KMS-11 (cell line): ENCODE measurements around the gene TET2.

Experiments used
- H2AFZ ChIP-seq: fragments of 200-600 bp; sonication (generic); 2 replicates; pipeline ENCODE4 v1.6.1; 2016; ENCODE audit warnings: antibody characterized with exemption, mixed run types, low read depth
- H3K27ac ChIP-seq: fragments of 200-600 bp; sonication (generic); 2 replicates; pipeline ENCODE4 v1.6.1; 2016; ENCODE audit warnings: mild to moderate bottlenecking, mixed run types
- H3K27me3 ChIP-seq: fragments of 200-600 bp; sonication (generic); 2 replicates; pipeline ENCODE4 v1.6.1; 2017; ENCODE audit warnings: mild to moderate bottlenecking, low read depth, mixed run types, moderate library complexity; ENCODE audit not compliant: insufficient read depth
- H3K36me3 ChIP-seq: fragments of 200-600 bp; sonication (generic); 2 replicates; pipeline ENCODE4 v1.6.1; 2017; ENCODE audit warnings: mild to moderate bottlenecking, mixed run types; ENCODE audit not compliant: insufficient read depth
- H3K4me1 ChIP-seq: fragments of 200-600 bp; sonication (generic); 2 replicates; pipeline ENCODE4 v1.6.1; 2016; ENCODE audit warnings: mild to moderate bottlenecking, low read depth, mixed run types; ENCODE audit not compliant: poor library complexity, severe bottlenecking
- H3K4me2 ChIP-seq: fragments of 200-600 bp; sonication (generic); 2 replicates; pipeline ENCODE4 v1.7.0; 2016; ENCODE audit warnings: mild to moderate bottlenecking, mixed run types
- H3K4me3 ChIP-seq: fragments of 200-600 bp; sonication (generic); IDR thresholded peaks from 2 replicates; pipeline ENCODE4 v1.6.1; 2017; ENCODE audit warnings: low read depth, low read length, mixed read lengths; ENCODE audit not compliant: insufficient read depth
- H3K79me2 ChIP-seq: fragments of 200-600 bp; sonication (generic); 2 replicates; pipeline ENCODE4 v1.6.1; 2016; ENCODE audit warnings: low read depth, mixed run types; ENCODE audit not compliant: insufficient read depth
- H3K9ac ChIP-seq: fragments of 200-600 bp; sonication (generic); 2 replicates; pipeline ENCODE4 v1.6.1; 2016; ENCODE audit warnings: mild to moderate bottlenecking, mixed run types
- H4K20me1 ChIP-seq: fragments of 200-600 bp; sonication (generic); 2 replicates; pipeline ENCODE4 v1.6.1; 2016; ENCODE audit warnings: mild to moderate bottlenecking, mixed run types; ENCODE audit not compliant: insufficient read depth
- TF ChIP-seq, protein P1 (sequence below): fragments of 200-600 bp; sonication (generic); conservative IDR thresholded peaks from 2 replicates; pipeline ENCODE4 v1.6.1; 2017; ENCODE audit warnings: low read depth, mild to moderate bottlenecking, antibody characterized with exemption, low read length, moderate library complexity, mixed read lengths

TET2 gene

DNA sequence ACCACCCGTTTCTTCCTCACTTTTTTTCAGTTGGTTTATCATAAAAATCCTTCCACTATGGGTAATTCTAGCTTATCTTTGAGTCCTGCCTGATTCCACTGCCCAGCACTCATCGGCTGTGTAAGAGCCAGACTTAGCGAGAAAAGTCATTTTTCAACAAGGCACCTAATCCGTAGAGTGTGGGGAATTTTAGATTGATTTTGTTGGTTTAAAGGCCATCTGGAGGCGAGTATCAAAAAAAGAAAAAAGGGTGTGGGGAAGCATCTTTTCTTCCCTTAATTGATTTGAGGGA lies 134.4 kb downstream of the TET2 start:
- Histone ChIP-seq H3K4me3 (no peak overlapping the region), H2AFZ (no peak overlapping the region), H4K20me1 (no peaks in the 10 kb centered on the region), H3K27ac (no peak overlapping the region), H3K27me3 (no peaks in the 10 kb centered on the region), H3K9ac (no peak overlapping the region), H3K4me1 (no peaks in the 10 kb centered on the region), H3K79me2 (no peaks in the 10 kb centered on the region), H3K4me2 (no peak overlapping the region), H3K36me3 (no peaks in the 10 kb centered on the region)
- TF ChIP-seq, protein P1, sequence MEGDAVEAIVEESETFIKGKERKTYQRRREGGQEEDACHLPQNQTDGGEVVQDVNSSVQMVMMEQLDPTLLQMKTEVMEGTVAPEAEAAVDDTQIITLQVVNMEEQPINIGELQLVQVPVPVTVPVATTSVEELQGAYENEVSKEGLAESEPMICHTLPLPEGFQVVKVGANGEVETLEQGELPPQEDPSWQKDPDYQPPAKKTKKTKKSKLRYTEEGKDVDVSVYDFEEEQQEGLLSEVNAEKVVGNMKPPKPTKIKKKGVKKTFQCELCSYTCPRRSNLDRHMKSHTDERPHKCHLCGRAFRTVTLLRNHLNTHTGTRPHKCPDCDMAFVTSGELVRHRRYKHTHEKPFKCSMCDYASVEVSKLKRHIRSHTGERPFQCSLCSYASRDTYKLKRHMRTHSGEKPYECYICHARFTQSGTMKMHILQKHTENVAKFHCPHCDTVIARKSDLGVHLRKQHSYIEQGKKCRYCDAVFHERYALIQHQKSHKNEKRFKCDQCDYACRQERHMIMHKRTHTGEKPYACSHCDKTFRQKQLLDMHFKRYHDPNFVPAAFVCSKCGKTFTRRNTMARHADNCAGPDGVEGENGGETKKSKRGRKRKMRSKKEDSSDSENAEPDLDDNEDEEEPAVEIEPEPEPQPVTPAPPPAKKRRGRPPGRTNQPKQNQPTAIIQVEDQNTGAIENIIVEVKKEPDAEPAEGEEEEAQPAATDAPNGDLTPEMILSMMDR, result no peak

DNA sequence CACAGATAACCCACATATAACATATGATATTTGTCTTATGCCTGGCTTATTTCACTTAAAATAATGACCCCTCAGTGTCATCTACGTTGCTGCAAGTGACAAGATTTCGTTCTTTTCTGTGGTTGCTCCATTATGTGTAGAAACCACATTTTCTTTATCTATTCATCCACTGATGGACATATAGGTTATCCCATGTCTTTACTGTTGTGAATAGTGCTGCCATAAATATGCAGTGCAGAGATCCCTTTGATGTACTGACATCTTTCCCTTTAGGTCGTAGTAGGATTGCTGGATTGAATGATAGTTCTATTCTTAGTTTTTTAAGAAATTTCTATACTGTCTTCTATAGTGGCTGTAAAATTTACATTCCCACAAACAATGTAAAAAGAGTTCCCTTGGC lies 135.8 kb downstream of the TET2 start:
- Histone ChIP-seq H3K36me3 (no peaks in the 10 kb centered on the region), H3K4me1 (peaks cover 5% of the 10 kb centered on the region), H3K27me3 (no peaks in the 10 kb centered on the region), H3K9ac (no peak overlapping the region), H3K4me2 (no peak overlapping the region), H4K20me1 (no peaks in the 10 kb centered on the region), H2AFZ (no peak overlapping the region), H3K27ac (no peak overlapping the region), H3K79me2 (no peaks in the 10 kb centered on the region), H3K4me3 (no peak overlapping the region)
- TF ChIP-seq, protein P1, result no peak

GRCh38 chr4:105283501-105283900 lies 136.8 kb downstream of the TET2 start:
- H3K27ac ChIP-seq, result no peak overlapping the region
- no peak overlapping the region for H2AFZ ChIP-seq
- TF ChIP-seq, protein P1, result no peak
- no peak overlapping the region for H3K9ac ChIP-seq
- H3K79me2 ChIP-seq, result no peaks in the 10 kb centered on the region
- no peaks in the 10 kb centered on the region for H3K36me3 ChIP-seq
- H4K20me1 ChIP-seq, result no peaks in the 10 kb centered on the region
- peaks cover 5% of the 10 kb centered on the region for H3K4me1 ChIP-seq
- H3K4me3 ChIP-seq, result no peak overlapping the region
- H3K27me3 ChIP-seq, result no peaks in the 10 kb centered on the region
- H3K4me2 ChIP-seq, result no peak overlapping the region

DNA sequence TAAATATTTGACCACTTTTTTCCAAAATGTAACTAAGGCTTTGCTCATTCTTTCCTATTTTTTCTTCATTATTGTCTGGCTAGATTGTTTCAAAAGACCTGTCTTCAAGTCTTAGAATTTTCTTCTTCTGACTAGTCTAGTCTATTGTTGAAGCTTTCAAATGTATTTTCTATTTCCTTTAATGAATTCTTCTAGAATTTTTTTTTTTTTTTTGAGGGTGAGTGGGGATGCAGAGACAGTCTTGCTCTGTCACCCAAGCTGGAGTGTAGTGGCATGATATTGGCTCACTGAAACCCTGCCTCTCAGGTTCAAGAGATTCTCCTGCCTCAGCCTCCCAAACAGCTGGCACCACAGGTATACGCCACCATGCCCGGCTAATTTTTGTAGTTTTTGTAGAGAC lies 141.4 kb downstream of the TET2 start:
- peaks cover 5% of the 10 kb centered on the region for H3K4me1 ChIP-seq
- H3K79me2 ChIP-seq, result no peaks in the 10 kb centered on the region
- no peak overlapping the region for H3K4me3 ChIP-seq
- H3K27ac ChIP-seq, result no peak overlapping the region
- no peaks in the 10 kb centered on the region for H3K27me3 ChIP-seq
- H3K9ac ChIP-seq, result no peak overlapping the region
- H2AFZ ChIP-seq, result no peak overlapping the region
- no peaks in the 10 kb centered on the region for H3K36me3 ChIP-seq
- TF ChIP-seq, protein P1, result no peak
- no peak overlapping the region for H3K4me2 ChIP-seq
- H4K20me1 ChIP-seq, result no peaks in the 10 kb centered on the region

DNA sequence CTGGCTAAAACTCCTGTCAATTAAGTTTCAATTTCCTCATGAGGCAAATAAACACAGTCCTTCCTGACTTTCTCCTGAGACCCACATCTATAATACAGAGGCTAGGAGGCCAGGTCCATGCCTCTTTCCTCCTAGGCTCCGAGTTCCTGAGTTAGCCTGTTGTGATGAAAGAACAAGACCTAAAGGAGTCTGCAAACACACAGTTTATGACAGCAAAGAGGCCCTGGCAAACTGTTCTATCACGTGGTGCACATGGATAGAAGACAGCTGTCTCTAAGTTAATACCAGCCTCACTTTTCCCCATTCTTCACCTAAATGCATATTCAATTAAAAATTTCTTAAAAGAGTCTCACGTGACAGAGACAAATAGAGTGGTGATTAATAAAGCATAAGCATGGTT lies 145.2 kb downstream of the TET2 start:
- H3K4me1 ChIP-seq, result peaks cover 5% of the 10 kb centered on the region
- H3K4me3 ChIP-seq, result no peak overlapping the region
- no peaks in the 10 kb centered on the region for H4K20me1 ChIP-seq
- H2AFZ ChIP-seq, result no peak overlapping the region
- no peaks in the 10 kb centered on the region for H3K27me3 ChIP-seq
- no peak overlapping the region for H3K9ac ChIP-seq
- H3K4me2 ChIP-seq, result no peak overlapping the region
- TF ChIP-seq, protein P1, result no peak
- H3K36me3 ChIP-seq, result no peaks in the 10 kb centered on the region
- H3K79me2 ChIP-seq, result no peaks in the 10 kb centered on the region
- H3K27ac ChIP-seq, result no peak overlapping the region
